Stimulated activated CD4-positive, alpha-beta T cell treated with anti-CD3 and anti-CD28 coated beads, Interleukin-15, amount 100 ng/mL, for 48 hours (primary cell): ENCODE results near the gene ZC3H7A.
"Not testable (repeated sequence)": the region's sequence is repeated elsewhere in the genome, so short reads cannot be mapped to it uniquely, and the experiment has no call there.

ENCODE experiments used
- DNase-seq, 2 donors: peaks; one replicate each; pipeline ENCODE4 v3.0.0-alpha.2; 2020; ENCODE audit warnings: low read depth in 2 of 2

ZC3H7A gene

GRCh38 chr16:11801481-11802021 lies 4.5 kb upstream of the ZC3H7A start:
- DNase-seq, result no peak

- no peak for DNase-seq
Measured at GRCh38 chr16:11800382-11800718, 3.3 kb upstream of the ZC3H7A start.

GRCh38 chr16:11799509-11800381 lies 2.7 kb upstream of the ZC3H7A start:
- no peak for DNase-seq

- DNase-seq, result no peak
Measured at GRCh38 chr16:11799017-11799381, 1.9 kb upstream of the ZC3H7A start.

GRCh38 chr16:11797957-11798299 lies 870 bp upstream of the ZC3H7A start:
- no peak for DNase-seq

GRCh38 chr16:11796227-11797165 lies 562 bp downstream of the ZC3H7A start:
- DNase-seq, result no peak

- no peak for DNase-seq
Measured at GRCh38 chr16:11795887-11796226, 1.2 kb downstream of the ZC3H7A start.

- no peak for DNase-seq
Measured at GRCh38 chr16:11794996-11795886, 1.8 kb downstream of the ZC3H7A start.

GRCh38 chr16:11794447-11794846 lies 2.6 kb downstream of the ZC3H7A start:
- no peak for DNase-seq

GRCh38 chr16:11793840-11794239 lies 3.2 kb downstream of the ZC3H7A start:
- no peak for DNase-seq

GRCh38 chr16:11792410-11793241 lies 4.4 kb downstream of the ZC3H7A start:
- no peak for DNase-seq

- DNase-seq, result no peak
Measured at GRCh38 chr16:11791144-11791828, 5.8 kb downstream of the ZC3H7A start.

GRCh38 chr16:11788914-11789313 lies 8.1 kb downstream of the ZC3H7A start:
- no peak for DNase-seq

GRCh38 chr16:11784980-11785599 lies 12.0 kb downstream of the ZC3H7A start:
- DNase-seq, result not testable (repeated sequence)

- not testable (repeated sequence) for DNase-seq
Measured at GRCh38 chr16:11784381-11784780, 12.7 kb downstream of the ZC3H7A start.

GRCh38 chr16:11784038-11784369 lies 13.1 kb downstream of the ZC3H7A start:
- DNase-seq, result no peak

- no peak for DNase-seq
Measured at GRCh38 chr16:11783319-11784037, 13.6 kb downstream of the ZC3H7A start.

- no peak for DNase-seq
Measured at GRCh38 chr16:11781773-11782172, 15.3 kb downstream of the ZC3H7A start.

- no peak for DNase-seq
Measured at GRCh38 chr16:11780991-11781680, 15.9 kb downstream of the ZC3H7A start.
